IMR-90 (cell line): Measurements from ENCODE around the gene MCF2L. TPM values are rescaled to one million over a fixed set of nuclear protein-coding genes. Genes with fewer than 3 reads are reported as not detected.

Source experiments
- ATAC-seq: fragments of 200-7000 bp; cut with Tn5 transposase; 2 replicates; pipeline ENCODE4 v1.9.1; 2020; ENCODE audit warnings: low read depth, mild to moderate bottlenecking, moderate library complexity
- BruUV-seq: library from RNA; stranded (reverse); fragments of 400-500 nt; replicated peaks from 2 replicates; lab custom pipeline; 2021; lab: Mats Ljungman, UMichigan
- CTCF ChIA-PET: fragments of 300-600 bp; formaldehyde crosslinking; extraction: SDS; loops from one replicate; lab custom pipeline; 2021; ENCODE audit warnings: antibody characterized with exemption; lab: Yijun Ruan, JAX
- POLR2A ChIA-PET: fragments of 300-600 bp; sonication (Branson Sonifier 250); formaldehyde crosslinking; loops from one replicate; lab custom pipeline; 2022; ENCODE audit warnings: antibody characterized with exemption; ENCODE audit not compliant: unreplicated experiment; lab: Charles Lee
- DNase-seq: peaks from one replicate; pipeline ENCODE4 v3.0.0; 2013
- H2AFZ ChIP-seq: replicated peaks from 2 replicates; pipeline ENCODE3; 2013; ENCODE audit warnings: low read length, mild to moderate bottlenecking; ENCODE audit not compliant: poor library complexity
- H2AK5ac ChIP-seq: 2 replicates; pipeline ENCODE4 v1.6.1; 2013; ENCODE audit warnings: low read depth, low read length, inconsistent platforms
- H2AK9ac ChIP-seq: replicated peaks from 2 replicates; pipeline ENCODE3; 2013; ENCODE audit warnings: mild to moderate bottlenecking, low read depth, low read length, moderate library complexity; ENCODE audit not compliant: poor library complexity
- H2BK120ac ChIP-seq: 2 replicates; pipeline ENCODE4 v1.6.1; 2013; ENCODE audit warnings: low read depth, low read length, inconsistent platforms
- H2BK15ac ChIP-seq: 3 replicates; pipeline ENCODE4 v1.6.1; 2013; ENCODE audit warnings: low read depth, low read length, inconsistent platforms
- H2BK20ac ChIP-seq: 2 replicates; pipeline ENCODE4 v1.6.1; 2013; ENCODE audit warnings: low read depth, mild to moderate bottlenecking, inconsistent platforms, low read length, moderate library complexity
- H2BK5ac ChIP-seq: 2 replicates; pipeline ENCODE4 v1.6.1; 2013; ENCODE audit warnings: mild to moderate bottlenecking, low read depth, low read length, inconsistent platforms; ENCODE audit not compliant: poor library complexity, severe bottlenecking
- H3K14ac ChIP-seq: replicated peaks from 2 replicates; pipeline ENCODE4 v1.6.1; 2013; ENCODE audit warnings: low read depth, low read length, inconsistent platforms
- H3K18ac ChIP-seq: 2 replicates; pipeline ENCODE4 v1.6.1; 2013; ENCODE audit warnings: low read depth, low read length, control low read depth
- H3K23ac ChIP-seq: 2 replicates; pipeline ENCODE4 v1.6.1; 2013; ENCODE audit warnings: low read depth, low read length, inconsistent platforms
- H3K27ac ChIP-seq: 2 replicates; pipeline ENCODE4 v1.5.1; 2013; ENCODE audit warnings: mild to moderate bottlenecking, control low read depth, low read length; ENCODE audit not compliant: insufficient read depth
- H3K27me3 ChIP-seq: 2 replicates; pipeline ENCODE4 v1.6.1; 2013; ENCODE audit warnings: low read length; ENCODE audit not compliant: control insufficient read depth, insufficient read depth
- H3K36me3 ChIP-seq: 2 replicates; pipeline ENCODE4 v1.6.1; 2013; ENCODE audit warnings: low read length, mixed read lengths; ENCODE audit not compliant: control insufficient read depth, insufficient read depth
- H3K4ac ChIP-seq: 2 replicates; pipeline ENCODE4 v1.6.1; 2013; ENCODE audit warnings: low read depth, low read length, inconsistent platforms
- H3K4me1 ChIP-seq: 2 replicates; pipeline ENCODE4 v1.6.1; 2013; ENCODE audit warnings: low read length, mixed read lengths; ENCODE audit not compliant: control insufficient read depth, insufficient read depth
- H3K4me2 ChIP-seq: 2 replicates; pipeline ENCODE4 v1.6.1; 2013; ENCODE audit warnings: low read depth, mild to moderate bottlenecking, control low read depth, low read length, moderate library complexity
- H3K4me3 ChIP-seq: 2 replicates; pipeline ENCODE4 v1.5.1; 2013; ENCODE audit warnings: low read depth, mild to moderate bottlenecking, control low read depth, low read length, moderate library complexity; ENCODE audit not compliant: insufficient read depth
- H3K56ac ChIP-seq: 2 replicates; pipeline ENCODE4 v1.6.1; 2013; ENCODE audit warnings: low read length, inconsistent platforms; ENCODE audit not compliant: insufficient read depth; ENCODE audit errors: extremely low read depth
- H3K79me1 ChIP-seq, 2 experiments: 2 replicates each; pipeline ENCODE4 v1.6.1; 2013; ENCODE audit warnings: low read length in 2 of 2, inconsistent platforms in 1 of 2, low read depth in 1 of 2
- H3K9ac ChIP-seq: 2 replicates; pipeline ENCODE4 v1.6.1; 2013; ENCODE audit warnings: low read depth, low read length, control low read depth
- H3K9me1 ChIP-seq: 2 replicates; pipeline ENCODE4 v1.6.1; 2013; ENCODE audit warnings: low read length, inconsistent platforms; ENCODE audit not compliant: insufficient read depth
- H3K9me3 ChIP-seq: 2 replicates; pipeline ENCODE4 v1.6.1; 2013; ENCODE audit warnings: low read length; ENCODE audit not compliant: control insufficient read depth, insufficient read depth
- H4K20me1 ChIP-seq: 2 replicates; pipeline ENCODE4 v1.6.1; 2013; ENCODE audit warnings: low read length, inconsistent platforms; ENCODE audit not compliant: insufficient read depth
- H4K5ac ChIP-seq: 2 replicates; pipeline ENCODE4 v1.6.1; 2013; ENCODE audit warnings: mild to moderate bottlenecking, low read depth, low read length, control low read depth
- H4K8ac ChIP-seq, 2 experiments: 2 replicates each; pipeline ENCODE4 v1.6.1; 2013; ENCODE audit warnings: low read depth in 2 of 2, low read length in 2 of 2, control low read depth in 1 of 2, inconsistent platforms in 1 of 2
- H4K91ac ChIP-seq: 2 replicates; pipeline ENCODE4 v1.6.1; 2013; ENCODE audit warnings: low read depth, low read length, inconsistent platforms; ENCODE audit not compliant: insufficient read depth
- MAFK ChIP-seq: IDR thresholded peaks from 2 replicates; pipeline ENCODE4 v1.6.1; 2012; ENCODE audit warnings: low read depth, low read length, improper control_type of control experiment
- POLR2A ChIP-seq: IDR thresholded peaks from 2 replicates; pipeline ENCODE4 v1.6.1; 2012; ENCODE audit warnings: mild to moderate bottlenecking, low read depth, low read length
- WGBS, 2 experiments: methylation state at CpG; one replicate each; pipeline versions ENCODE4 v1.1.5 to v1.1.7; 2013; ENCODE audit warnings: missing lambda C conversion rate in 2 of 2; ENCODE audit not compliant: insufficient read length in 1 of 2; ENCODE audit errors: extremely low coverage in 2 of 2; 5-methylcytosine and 5-hydroxymethylcytosine counted together
- dilution Hi-C: fragments of 300-500 bp; cut with HindIII; formaldehyde crosslinking; loops from one replicate; pipeline ENCODE4 v1.14.3; 2018; ENCODE audit warnings: low sequenced_read_pairs; ENCODE audit not compliant: unreplicated experiment
- in situ Hi-C: fragments of 300-500 bp; cut with MboI; formaldehyde crosslinking; loops from 3 replicates; pipeline ENCODE4 v1.14.3; 2019; ENCODE audit warnings: low sequenced_read_pairs, inconsistent platforms, mixed read lengths
- intact Hi-C: fragments of 100-400 bp; cut with micrococcal nuclease; formaldehyde crosslinking; loops from 2 replicates; pipeline ENCODE4 v1.10.0; 2022
- polyA plus RNA-seq, 3 experiments: library from polyadenylated mRNA; depleted of rRNA; stranded (reverse); fragments of >200 nt; gene quantifications; 2 replicates each; pipeline ENCODE4 v1.2.3, GENCODE V29; 2012; ENCODE audit warnings: low replicate concordance in 1 of 3
- total RNA-seq: library from RNA; depleted of rRNA; stranded (reverse); fragments of >200 nt; gene quantifications from 2 replicates; pipeline ENCODE4 v1.2.3, GENCODE V29; 2012

Gene MCF2L
- total and polyA plus RNA-seq, 2 of the 4 experiments (the other 2 are of a cell fraction) = 0.18 TPM; not detected in 1

DNA sequence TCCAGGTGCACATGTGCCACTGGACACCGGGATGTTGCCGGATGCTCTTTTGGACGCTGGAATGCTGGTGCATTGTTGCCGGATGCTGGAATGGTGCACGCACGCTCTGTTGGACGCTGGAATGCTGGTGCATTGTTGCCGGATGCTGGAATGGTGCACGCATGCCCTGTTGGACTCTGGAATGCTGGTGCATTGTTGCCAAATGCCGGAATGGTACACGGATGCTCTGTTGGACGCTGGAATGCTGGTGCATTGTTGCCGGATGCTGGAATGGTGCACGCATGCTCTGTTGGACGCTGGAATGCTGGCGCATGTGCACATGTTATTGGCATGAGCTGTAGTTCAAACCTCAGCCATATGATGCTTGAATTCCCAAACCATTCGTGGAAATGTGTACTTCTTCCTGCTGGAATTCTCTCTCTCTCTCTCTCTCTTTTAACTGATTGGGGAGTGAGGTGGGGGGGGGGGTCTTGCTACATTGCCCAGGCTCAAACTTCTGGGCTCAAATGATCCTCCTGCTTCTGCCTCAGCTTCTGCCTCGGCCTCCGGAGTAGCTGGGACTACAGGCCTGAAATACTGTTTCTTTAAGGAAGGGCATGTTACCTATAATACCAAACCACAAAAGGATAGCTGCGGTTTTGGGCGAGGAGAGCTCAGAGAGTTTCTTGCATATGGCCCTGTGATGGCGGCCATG is 1.2 kb upstream of the MCF2L start:
- Histone ChIP-seq H3K79me1 (no peaks in the 10 kb centered on the region), H3K9ac (no peak overlapping the region), H2AK9ac (no peak overlapping the region), H2BK20ac (no peak overlapping the region), H2BK120ac (no peak overlapping the region), H3K9me3 (peaks cover 7% of the 10 kb centered on the region), H3K4ac (no peak overlapping the region), H3K18ac (no peak overlapping the region), H3K4me1 (no peaks in the 10 kb centered on the region), H4K8ac (no peak overlapping the region), H4K5ac (no peak overlapping the region), H2AK5ac (no peak overlapping the region), H2AFZ (no peak overlapping the region), H3K14ac (no peak overlapping the region), H3K4me3 (no peak overlapping the region), H4K20me1 (no peaks in the 10 kb centered on the region), H3K27me3 (peaks cover 72% of the 10 kb centered on the region), H3K23ac (no peak overlapping the region), H2BK15ac (no peak overlapping the region), H3K9me1 (no peaks in the 10 kb centered on the region), H3K56ac (no peak overlapping the region), H3K4me2 (no peak overlapping the region), H3K27ac (no peak overlapping the region), H3K36me3 (no peaks in the 10 kb centered on the region), H4K91ac (no peak overlapping the region), H2BK5ac (no peak overlapping the region)
- ChIA-PET CTCF (no interaction called here), POLR2A (no interaction called here)
- TF ChIP-seq MAFK (no peak), POLR2A (no peak)
- no TSS peak for BruUV-seq
- intact Hi-C loops (no loop called here), in situ Hi-C loops (no loop called here), dilution Hi-C loops (no loop called here)
- ATAC-seq = no peak
- 87% methylated on average over 14 of the region's 22 CpGs; no CpG with 5 or more reads in 1 of the 2 experiments for WGBS, 2 experiments
- no peak for DNase-seq
